ENCODE measurements around the gene DDX53. TPM values are rescaled to one million over a fixed set of nuclear protein-coding genes. Genes with fewer than 3 reads are reported as not detected.

Gene DDX53
- total RNA-seq (ENCODE audit: unreplicated experiment): not detected
- long read RNA-seq: 0 reads

DNA sequence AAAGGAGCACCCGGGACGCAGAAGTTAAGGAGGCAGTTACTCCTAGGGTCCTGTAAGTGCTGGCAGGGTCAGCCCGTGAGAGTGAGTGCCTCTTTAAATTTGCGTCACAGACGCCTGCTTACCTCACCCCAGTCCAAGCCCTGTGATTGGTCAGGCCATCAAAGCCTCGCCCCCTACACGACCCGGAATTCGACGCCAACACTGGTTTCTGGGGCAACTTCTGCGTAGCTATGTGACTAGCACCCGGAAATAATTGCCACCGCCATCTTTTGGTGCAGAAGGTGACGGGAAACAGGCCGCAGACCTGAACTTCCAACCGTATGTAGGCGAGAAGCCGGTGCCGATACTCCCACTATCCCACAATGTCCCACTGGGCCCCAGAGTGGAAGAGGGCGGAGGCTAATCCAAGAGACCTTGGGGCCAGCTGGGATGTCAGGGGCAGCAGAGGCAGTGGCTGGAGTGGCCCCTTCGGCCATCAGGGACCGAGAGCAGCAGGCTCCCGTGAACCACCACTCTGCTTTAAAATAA is at the start of gene DDX53:
Gene DDX53, plus strand, starts transcription at position 265 of the 528 bp plus-strand sequence. Its CDS starts 98 bp downstream, at position 363.
- no peak for DNase-seq (ENCODE audit: low spot score)
- Mint-ChIP-seq H3K9me3 (ENCODE audit: unreplicated experiment) (no peaks in the 10 kb centered on the region), H3K27me3 (ENCODE audit: unreplicated experiment) (no peaks in the 10 kb centered on the region), H3K4me3 (ENCODE audit: unreplicated experiment) (no peak within 1 kb of the TSS), H3K36me3 (ENCODE audit: low read depth, unreplicated experiment) (no peaks in the 10 kb centered on the region), H3K27ac (ENCODE audit: unreplicated experiment) (no peak within 1 kb of the TSS), H3K4me1 (ENCODE audit: unreplicated experiment) (no peaks in the 10 kb centered on the region)
- TF ChIP-seq, protein P1, sequence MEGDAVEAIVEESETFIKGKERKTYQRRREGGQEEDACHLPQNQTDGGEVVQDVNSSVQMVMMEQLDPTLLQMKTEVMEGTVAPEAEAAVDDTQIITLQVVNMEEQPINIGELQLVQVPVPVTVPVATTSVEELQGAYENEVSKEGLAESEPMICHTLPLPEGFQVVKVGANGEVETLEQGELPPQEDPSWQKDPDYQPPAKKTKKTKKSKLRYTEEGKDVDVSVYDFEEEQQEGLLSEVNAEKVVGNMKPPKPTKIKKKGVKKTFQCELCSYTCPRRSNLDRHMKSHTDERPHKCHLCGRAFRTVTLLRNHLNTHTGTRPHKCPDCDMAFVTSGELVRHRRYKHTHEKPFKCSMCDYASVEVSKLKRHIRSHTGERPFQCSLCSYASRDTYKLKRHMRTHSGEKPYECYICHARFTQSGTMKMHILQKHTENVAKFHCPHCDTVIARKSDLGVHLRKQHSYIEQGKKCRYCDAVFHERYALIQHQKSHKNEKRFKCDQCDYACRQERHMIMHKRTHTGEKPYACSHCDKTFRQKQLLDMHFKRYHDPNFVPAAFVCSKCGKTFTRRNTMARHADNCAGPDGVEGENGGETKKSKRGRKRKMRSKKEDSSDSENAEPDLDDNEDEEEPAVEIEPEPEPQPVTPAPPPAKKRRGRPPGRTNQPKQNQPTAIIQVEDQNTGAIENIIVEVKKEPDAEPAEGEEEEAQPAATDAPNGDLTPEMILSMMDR (IDR thresholded peaks at IDR 0.05; ENCODE audit: unreplicated experiment): no peak

DNA sequence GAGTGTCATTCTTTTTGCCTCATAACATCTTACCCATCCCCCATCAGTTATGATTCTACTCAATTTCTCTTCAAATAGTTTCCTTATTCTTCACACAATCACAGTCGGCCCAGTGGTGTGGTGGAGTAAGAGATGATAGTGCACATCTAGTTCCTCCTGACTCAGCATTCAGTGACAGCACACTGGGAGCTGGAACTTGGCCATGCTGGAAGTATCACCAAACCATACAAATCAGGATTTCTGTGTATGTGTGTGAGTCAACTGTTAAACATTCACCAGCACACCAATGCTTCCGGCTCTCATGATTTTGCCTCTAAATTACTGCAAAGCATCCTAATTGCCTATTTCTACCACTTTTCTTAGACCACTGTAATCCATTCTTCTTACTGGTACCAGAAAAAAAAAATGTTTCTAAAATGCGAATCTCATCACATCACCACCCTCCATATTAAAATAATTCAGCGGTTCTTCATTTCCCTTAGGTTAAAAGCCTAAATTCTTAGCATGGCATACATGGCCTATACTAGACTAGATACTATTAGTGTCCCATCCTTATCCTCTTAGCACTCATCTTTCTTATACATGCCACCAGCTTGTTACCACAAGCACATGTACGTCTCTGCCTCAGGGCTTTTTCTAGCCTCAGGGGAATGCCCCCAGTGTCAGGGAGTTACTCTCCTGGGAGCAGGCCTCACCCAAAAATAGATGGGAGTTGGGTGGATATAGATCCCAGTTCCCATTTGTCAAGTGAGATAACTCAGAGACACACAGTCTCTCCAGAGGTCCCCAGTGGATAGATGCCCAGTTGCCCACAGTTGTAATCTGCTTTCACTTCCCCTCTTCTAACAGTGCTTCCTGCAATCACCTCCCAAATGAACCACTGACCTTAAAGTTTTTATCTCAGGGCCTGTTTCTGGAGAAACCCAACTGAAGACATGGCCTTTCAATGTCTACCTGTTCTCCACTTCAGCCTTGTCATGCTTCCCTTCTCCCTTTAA is 49.2 kb upstream of the DDX53 start:
- Mint-ChIP-seq H3K27me3 (ENCODE audit: unreplicated experiment) (no peaks in the 10 kb centered on the region), H3K27ac (ENCODE audit: unreplicated experiment) (no peak overlapping the region), H3K9me3 (ENCODE audit: unreplicated experiment) (no peaks in the 10 kb centered on the region), H3K36me3 (ENCODE audit: low read depth, unreplicated experiment) (no peaks in the 10 kb centered on the region), H3K4me3 (ENCODE audit: unreplicated experiment) (no peak overlapping the region), H3K4me1 (ENCODE audit: unreplicated experiment) (no peaks in the 10 kb centered on the region)
- DNase-seq (ENCODE audit: low spot score): no peak
- TF ChIP-seq, protein P1 (IDR thresholded peaks at IDR 0.05; ENCODE audit: unreplicated experiment): no peak

- Mint-ChIP-seq H3K4me1 (ENCODE audit: unreplicated experiment) (no peaks in the 10 kb centered on the region), H3K4me3 (ENCODE audit: unreplicated experiment) (no peak overlapping the region), H3K27me3 (ENCODE audit: unreplicated experiment) (no peaks in the 10 kb centered on the region), H3K36me3 (ENCODE audit: low read depth, unreplicated experiment) (no peaks in the 10 kb centered on the region), H3K9me3 (ENCODE audit: unreplicated experiment) (no peaks in the 10 kb centered on the region), H3K27ac (ENCODE audit: unreplicated experiment) (no peak overlapping the region)
- no peak for DNase-seq (ENCODE audit: low spot score)
- TF ChIP-seq, protein P1 (IDR thresholded peaks at IDR 0.05; ENCODE audit: unreplicated experiment): no peak
These were observed 47.8 kb upstream of the DDX53 start for GRCh38 chrX:22952010-22952409.

GRCh38 chrX:22958250-22958649 is 41.5 kb upstream of the DDX53 start:
- Mint-ChIP-seq H3K27me3 (ENCODE audit: unreplicated experiment) (peaks cover 2% of the 10 kb centered on the region), H3K4me3 (ENCODE audit: unreplicated experiment) (no peak overlapping the region), H3K36me3 (ENCODE audit: low read depth, unreplicated experiment) (no peaks in the 10 kb centered on the region), H3K9me3 (ENCODE audit: unreplicated experiment) (no peaks in the 10 kb centered on the region), H3K4me1 (ENCODE audit: unreplicated experiment) (no peaks in the 10 kb centered on the region), H3K27ac (ENCODE audit: unreplicated experiment) (no peak overlapping the region)
- DNase-seq (ENCODE audit: low spot score): no peak
- TF ChIP-seq, protein P1 (IDR thresholded peaks at IDR 0.05; ENCODE audit: unreplicated experiment): no peak
